OCI-LY3 (cell line): ENCODE measurements around the gene SLC16A14.

ENCODE experiments used
- EZH2phosphoT487 ChIP-seq: fragments of 200-600 bp; shearing (Covaris generic); IDR thresholded peaks from 2 replicates; pipeline ENCODE4 v1.6.1; 2018; ENCODE audit warnings: antibody characterized with exemption, mixed run types, low read depth
- TF ChIP-seq, protein P1 (sequence below): fragments of 200-600, 300-600 bp; sonication (generic); IDR thresholded peaks from 2 replicates; pipeline ENCODE4 v1.5.1; 2014; ENCODE audit warnings: antibody characterized with exemption, low read length, low read depth

DNA sequence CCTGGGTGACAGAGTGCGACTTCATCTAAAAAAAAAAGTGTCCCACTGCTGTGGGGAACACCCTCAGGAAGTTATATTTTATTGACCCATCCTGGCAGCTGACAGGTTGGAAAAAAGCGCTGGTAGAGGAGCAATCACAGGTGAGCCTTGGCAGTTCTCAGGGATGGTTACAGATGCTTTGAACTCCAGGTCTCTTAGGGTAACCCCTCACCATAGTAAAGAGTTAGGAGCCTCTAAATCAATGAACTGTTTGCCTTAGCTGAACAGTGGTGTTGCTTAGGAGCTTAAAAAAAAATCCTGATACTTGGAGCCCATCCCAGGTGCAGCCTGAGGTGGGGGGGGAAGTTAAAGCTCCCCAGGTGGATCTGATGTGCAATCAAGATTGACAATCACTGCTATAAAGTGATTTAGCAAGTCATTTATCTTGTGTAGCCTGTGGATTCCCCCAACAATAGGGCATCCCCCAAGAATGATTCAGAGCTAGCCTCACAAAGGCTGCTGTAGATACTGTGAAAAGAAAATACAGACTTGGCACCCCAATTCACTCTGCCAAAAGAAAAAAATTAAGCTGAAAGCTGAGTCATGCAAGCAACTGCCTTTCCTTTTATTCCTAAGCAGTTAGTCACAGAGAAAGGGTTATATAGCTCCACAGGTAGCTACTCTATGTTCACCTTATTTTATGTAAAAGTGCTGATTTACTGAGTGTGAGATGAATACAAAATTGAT lies 14.8 kb downstream of the SLC16A14 start:
- TF ChIP-seq, protein P1, sequence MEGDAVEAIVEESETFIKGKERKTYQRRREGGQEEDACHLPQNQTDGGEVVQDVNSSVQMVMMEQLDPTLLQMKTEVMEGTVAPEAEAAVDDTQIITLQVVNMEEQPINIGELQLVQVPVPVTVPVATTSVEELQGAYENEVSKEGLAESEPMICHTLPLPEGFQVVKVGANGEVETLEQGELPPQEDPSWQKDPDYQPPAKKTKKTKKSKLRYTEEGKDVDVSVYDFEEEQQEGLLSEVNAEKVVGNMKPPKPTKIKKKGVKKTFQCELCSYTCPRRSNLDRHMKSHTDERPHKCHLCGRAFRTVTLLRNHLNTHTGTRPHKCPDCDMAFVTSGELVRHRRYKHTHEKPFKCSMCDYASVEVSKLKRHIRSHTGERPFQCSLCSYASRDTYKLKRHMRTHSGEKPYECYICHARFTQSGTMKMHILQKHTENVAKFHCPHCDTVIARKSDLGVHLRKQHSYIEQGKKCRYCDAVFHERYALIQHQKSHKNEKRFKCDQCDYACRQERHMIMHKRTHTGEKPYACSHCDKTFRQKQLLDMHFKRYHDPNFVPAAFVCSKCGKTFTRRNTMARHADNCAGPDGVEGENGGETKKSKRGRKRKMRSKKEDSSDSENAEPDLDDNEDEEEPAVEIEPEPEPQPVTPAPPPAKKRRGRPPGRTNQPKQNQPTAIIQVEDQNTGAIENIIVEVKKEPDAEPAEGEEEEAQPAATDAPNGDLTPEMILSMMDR = no peak
- TF ChIP-seq EZH2phosphoT487 = no peak
